ENCODE data around the gene MYO10. TPM values are rescaled to one million over a fixed set of nuclear protein-coding genes. Genes with fewer than 3 reads are reported as not detected.

The MYO10 gene
- total RNA-seq, 4 donors from 2014 or later, result 34.7 to 122 (median 71.2) TPM

DNA sequence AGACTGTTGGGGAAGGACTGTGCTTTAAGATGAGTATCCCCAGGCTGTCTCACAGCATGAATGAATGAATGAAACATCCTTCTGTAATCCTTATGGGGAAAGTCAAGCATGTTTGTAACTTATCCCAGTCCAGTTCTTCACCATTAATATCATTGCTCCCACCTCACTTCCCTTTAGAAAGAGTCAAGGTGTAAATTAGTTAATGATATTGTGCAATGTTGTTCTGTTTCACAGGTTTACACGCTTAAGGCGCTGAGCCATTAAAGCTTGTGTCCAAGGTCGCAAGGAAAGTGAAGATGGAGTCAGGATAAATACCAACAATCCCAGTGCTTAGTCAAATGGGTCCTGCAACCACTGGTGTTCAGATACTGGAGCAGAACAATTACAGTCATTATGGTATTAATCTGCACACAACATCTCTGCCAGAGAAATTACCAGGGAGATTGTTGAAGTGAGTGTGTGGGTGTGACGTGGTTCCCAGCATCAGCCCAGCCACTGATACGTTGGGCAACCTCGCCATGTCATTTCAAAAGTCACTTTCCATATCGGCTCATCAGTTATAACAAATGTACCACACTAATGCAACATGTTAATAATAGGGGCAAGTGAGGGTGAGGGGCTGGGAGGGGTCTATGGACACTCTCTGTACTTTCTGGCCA, 1.5 kb upstream of the MYO10 start:
- Histone ChIP-seq H3K36me3 (no peaks in the 10 kb centered on the region), H3K9me3 (no peaks in the 10 kb centered on the region), H3K4me3 (no peak overlapping the region), H3K27ac (peak overlapping the region in 1 of 4 donors; percentile 95), H3K4me1 (peaks cover 0 to 12% (median 0%) of the 10 kb centered on the region in 4 donors), H3K27me3 (no peaks in the 10 kb centered on the region)
- DNase-seq, result no peak
- TF ChIP-seq POLR2A (IDR thresholded peaks at IDR 0.05), result no peak
- TF ChIP-seq, protein P1, sequence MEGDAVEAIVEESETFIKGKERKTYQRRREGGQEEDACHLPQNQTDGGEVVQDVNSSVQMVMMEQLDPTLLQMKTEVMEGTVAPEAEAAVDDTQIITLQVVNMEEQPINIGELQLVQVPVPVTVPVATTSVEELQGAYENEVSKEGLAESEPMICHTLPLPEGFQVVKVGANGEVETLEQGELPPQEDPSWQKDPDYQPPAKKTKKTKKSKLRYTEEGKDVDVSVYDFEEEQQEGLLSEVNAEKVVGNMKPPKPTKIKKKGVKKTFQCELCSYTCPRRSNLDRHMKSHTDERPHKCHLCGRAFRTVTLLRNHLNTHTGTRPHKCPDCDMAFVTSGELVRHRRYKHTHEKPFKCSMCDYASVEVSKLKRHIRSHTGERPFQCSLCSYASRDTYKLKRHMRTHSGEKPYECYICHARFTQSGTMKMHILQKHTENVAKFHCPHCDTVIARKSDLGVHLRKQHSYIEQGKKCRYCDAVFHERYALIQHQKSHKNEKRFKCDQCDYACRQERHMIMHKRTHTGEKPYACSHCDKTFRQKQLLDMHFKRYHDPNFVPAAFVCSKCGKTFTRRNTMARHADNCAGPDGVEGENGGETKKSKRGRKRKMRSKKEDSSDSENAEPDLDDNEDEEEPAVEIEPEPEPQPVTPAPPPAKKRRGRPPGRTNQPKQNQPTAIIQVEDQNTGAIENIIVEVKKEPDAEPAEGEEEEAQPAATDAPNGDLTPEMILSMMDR (IDR thresholded peaks at IDR 0.05), result no peak

DNA sequence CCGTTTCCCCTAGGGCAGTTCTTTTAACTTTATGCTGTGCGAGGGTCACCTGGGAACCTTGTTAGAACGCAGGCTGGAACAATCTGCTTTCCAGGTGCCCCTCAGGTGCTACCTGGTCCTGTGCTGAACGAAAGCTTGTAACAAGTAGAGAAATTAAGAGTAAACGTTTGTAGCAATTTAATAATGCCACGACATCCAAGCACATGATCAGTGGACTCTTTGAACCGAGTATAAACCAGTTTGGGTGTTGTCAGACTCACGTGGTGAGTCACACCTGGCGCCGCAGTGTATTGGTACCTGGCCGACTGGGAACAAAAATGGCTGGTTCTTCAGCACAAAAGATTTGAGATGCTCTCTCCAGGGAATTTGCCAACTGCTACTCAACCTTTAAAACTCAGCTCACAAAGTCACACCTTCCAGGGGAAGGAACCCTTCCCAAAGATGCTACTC, 926 bp upstream of the MYO10 start:
- H3K36me3 ChIP-seq, result no peaks in the 10 kb centered on the region
- no peaks in the 10 kb centered on the region for H3K27me3 ChIP-seq
- DNase-seq, result peak in 2 of 3 donors; percentile 70 to 78
- peak overlapping the region; percentile 50 to 85 (median 70) for H3K4me3 ChIP-seq
- H3K27ac ChIP-seq, result peak overlapping the region in 3 of 4 donors; percentile 74 to 95 (median 92)
- TF ChIP-seq, protein P1 (IDR thresholded peaks at IDR 0.05), result no peak
- no peak for TF ChIP-seq POLR2A (IDR thresholded peaks at IDR 0.05)
- H3K4me1 ChIP-seq, result peaks cover 0 to 18% (median 0%) of the 10 kb centered on the region in 4 donors
- H3K9me3 ChIP-seq, result no peaks in the 10 kb centered on the region

DNA sequence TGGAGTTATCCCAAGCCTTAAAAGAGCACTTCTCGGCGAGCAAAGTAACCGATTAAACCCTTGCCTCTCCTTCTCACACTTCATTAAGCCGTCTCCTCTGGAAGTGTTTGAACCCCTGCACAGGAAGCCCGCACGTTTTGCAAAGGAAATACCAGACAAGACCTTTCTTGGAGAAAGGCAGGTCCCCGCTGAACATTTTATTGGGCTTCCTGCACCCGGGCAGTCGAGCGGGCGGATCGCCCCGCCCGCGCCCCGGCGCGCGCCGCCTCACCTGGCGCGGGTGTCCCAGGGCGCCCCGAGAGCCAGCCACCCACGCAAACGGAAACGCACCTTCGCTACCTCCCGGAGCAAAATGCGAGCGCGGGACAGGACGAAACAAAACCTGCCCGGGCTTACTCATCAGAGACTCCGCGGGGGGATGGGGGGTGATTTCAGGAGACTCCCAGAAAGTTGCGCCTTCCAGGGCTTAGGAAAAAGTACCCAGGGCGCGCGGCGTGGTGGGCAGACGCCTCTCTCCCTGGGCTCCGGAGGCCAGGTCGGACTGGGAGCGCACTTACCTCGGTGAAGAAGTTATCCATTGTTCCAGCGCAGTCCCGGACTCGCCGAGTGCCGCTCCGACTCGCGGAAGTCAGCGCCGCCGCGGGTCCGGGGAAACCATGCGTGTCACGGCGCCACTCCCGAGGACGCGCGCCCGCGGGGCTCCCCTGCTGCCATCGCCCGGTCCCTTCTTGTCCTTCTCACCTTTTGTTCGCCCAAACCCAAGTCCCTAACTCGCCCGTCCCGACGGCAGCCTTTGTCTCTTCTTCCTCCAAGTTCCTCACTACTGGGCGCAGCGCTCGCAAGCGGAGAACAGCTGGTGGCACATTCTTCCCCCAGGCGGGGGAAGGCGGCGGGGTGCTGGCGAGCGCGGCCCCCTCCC, 598 bp downstream of the MYO10 start:
- peak overlapping the region; percentile 48 to 95 (median 83) for H3K27ac ChIP-seq
- TF ChIP-seq, protein P1 (IDR thresholded peaks at IDR 0.05), result no peak
- no peak for TF ChIP-seq POLR2A (IDR thresholded peaks at IDR 0.05)
- H3K9me3 ChIP-seq, result no peaks in the 10 kb centered on the region
- no peaks in the 10 kb centered on the region for H3K27me3 ChIP-seq
- no peaks in the 10 kb centered on the region for H3K36me3 ChIP-seq
- peaks cover 0 to 33% (median 0%) of the 10 kb centered on the region in 4 donors for H3K4me1 ChIP-seq
- peak overlapping the region; percentile 50 to 85 (median 70) for H3K4me3 ChIP-seq
- peak in 2 of 3 donors; percentile 62 to 76 for DNase-seq

DNA sequence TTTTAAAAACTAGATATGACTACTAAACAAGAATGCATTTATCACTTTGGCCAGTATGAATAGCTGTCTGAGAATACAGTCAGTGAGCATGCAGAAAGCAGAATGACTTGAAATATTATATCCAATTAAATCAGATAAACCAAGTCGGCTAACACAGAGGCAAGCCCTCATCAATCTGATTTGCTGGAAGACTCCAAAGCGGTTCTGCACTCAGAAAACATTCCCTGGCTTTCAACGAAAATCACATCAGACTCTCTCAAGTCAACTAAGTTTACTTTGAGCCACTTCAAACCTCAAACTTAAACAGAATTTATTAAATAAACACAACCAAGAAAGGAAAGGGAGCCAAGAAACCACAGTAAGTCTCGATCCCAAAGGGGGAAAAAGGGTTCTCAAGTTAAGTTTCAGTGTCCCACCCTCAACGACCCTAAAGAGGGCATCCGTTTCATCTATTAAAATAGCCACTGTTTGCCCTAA, 1.4 kb downstream of the MYO10 start:
- Histone ChIP-seq H3K27ac (peak overlapping the region in 2 of 4 donors; percentile 92 to 95), H3K4me1 (peaks cover 0 to 36% (median 0%) of the 10 kb centered on the region in 4 donors), H3K36me3 (no peaks in the 10 kb centered on the region), H3K27me3 (no peaks in the 10 kb centered on the region), H3K4me3 (peak overlapping the region; percentile 50 to 85 (median 70)), H3K9me3 (no peaks in the 10 kb centered on the region)
- no peak for DNase-seq
- TF ChIP-seq, protein P1 (IDR thresholded peaks at IDR 0.05), result no peak
- TF ChIP-seq POLR2A (IDR thresholded peaks at IDR 0.05), result no peak

DNA sequence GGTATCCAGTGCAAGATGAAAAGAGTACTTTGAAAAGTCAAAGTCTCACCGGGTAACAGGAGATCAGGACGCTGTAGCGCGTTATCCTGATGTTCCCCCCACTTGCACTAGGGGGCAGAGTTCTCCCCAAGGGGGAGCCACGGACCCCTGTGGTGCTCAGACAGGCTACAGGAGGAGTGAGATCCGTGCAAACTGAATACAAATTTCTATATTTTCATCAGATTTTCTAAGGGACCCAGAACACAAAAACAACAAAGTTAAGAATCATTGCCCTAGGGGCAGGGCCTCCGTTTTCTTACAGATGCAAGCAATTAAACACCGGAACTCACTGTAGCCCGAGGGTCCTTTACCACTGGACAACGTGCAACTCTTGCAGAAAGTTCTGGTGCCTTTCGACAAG, 2.0 kb downstream of the MYO10 start:
- peak overlapping the region in 3 of 4 donors; percentile 63 to 85 (median 77) for H3K4me3 ChIP-seq
- TF ChIP-seq, protein P1 (IDR thresholded peaks at IDR 0.05), result peak in 4 of 6 experiments; percentile 61 to 78 (median 74)
- TF ChIP-seq POLR2A (IDR thresholded peaks at IDR 0.05), result no peak
- DNase-seq, result peak in 2 of 3 donors; percentile 72 to 82
- no peaks in the 10 kb centered on the region for H3K36me3 ChIP-seq
- H3K27me3 ChIP-seq, result no peaks in the 10 kb centered on the region
- peaks cover 0 to 36% (median 0%) of the 10 kb centered on the region in 4 donors for H3K4me1 ChIP-seq
- no peaks in the 10 kb centered on the region for H3K9me3 ChIP-seq
- H3K27ac ChIP-seq, result no peak overlapping the region

All from Peyer's patch (tissue), 4 donors.